Progenitor cell of endocrine pancreas (in vitro differentiated cells): Measurements from ENCODE around the gene NAA35. TPM values are rescaled to one million over a fixed set of nuclear protein-coding genes. Genes with fewer than 3 reads are reported as not detected.
"Not testable (repeated sequence)": the region's sequence is repeated elsewhere in the genome, so short reads cannot be mapped to it uniquely, and the experiment has no call there.

Experiments used
- DNase-seq: peaks from one replicate; pipeline ENCODE4 v3.0.0; 2021; ENCODE audit warnings: low spot score; ENCODE audit not compliant: unreplicated experiment
- H3K27ac Mint-ChIP-seq: 2 replicates; pipeline ENCODE4 v1.8.0; 2021; ENCODE audit warnings: mild to moderate bottlenecking, moderate library complexity, mixed read lengths
- H3K27me3 Mint-ChIP-seq: 2 replicates; pipeline ENCODE4 v1.8.0; 2021; ENCODE audit warnings: mixed read lengths
- H3K36me3 Mint-ChIP-seq: 2 replicates; pipeline ENCODE4 v1.8.0; 2022; ENCODE audit warnings: mixed read lengths; ENCODE audit not compliant: insufficient read depth
- H3K4me1 Mint-ChIP-seq: 2 replicates; pipeline ENCODE4 v1.8.0; 2021; ENCODE audit warnings: low read depth, mixed read lengths
- H3K4me3 Mint-ChIP-seq: 2 replicates; pipeline ENCODE4 v1.8.0; 2021; ENCODE audit warnings: low read depth, mild to moderate bottlenecking, moderate library complexity, mixed read lengths
- H3K9me3 Mint-ChIP-seq: 2 replicates; pipeline ENCODE4 v1.8.0; 2021; ENCODE audit warnings: low read depth, mixed read lengths
- total RNA-seq: library from RNA; stranded (reverse); gene quantifications from 2 replicates; pipeline ENCODE4 v1.2.1, GENCODE V29; 2021
- TF ChIP-seq, protein P1 (sequence below): fragments of 200-600 bp; sonication (generic); IDR thresholded peaks from one replicate; pipeline ENCODE4 v1.5.0; 2021; ENCODE audit warnings: antibody characterized with exemption, mild to moderate bottlenecking; ENCODE audit not compliant: unreplicated experiment

Gene NAA35
- total RNA-seq, 1 donor from 2014 or later = 37.3 TPM

DNA sequence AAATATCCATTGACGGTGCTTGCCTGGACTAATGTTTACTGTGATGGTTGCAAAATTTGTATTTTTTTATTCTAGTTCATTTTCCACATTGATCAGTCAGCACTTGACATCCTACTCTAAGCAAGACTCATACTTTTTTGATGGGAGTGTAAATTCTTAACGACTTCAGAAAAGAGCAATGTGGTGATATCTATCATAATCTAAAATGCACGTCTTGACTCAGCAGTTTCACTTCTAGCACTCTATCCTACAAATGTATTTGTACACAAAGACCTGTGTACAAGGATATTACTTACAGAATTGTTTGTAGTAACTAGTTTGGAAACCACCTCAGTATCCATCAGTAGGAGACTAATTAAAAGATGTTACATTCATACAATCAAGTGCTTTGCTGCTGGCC, 24.0 kb downstream of the NAA35 start:
- H3K36me3 Mint-ChIP-seq = peaks cover 32% of the 10 kb centered on the region
- no peaks in the 10 kb centered on the region for H3K27me3 Mint-ChIP-seq
- no peak overlapping the region for H3K4me3 Mint-ChIP-seq
- no peak for DNase-seq
- H3K9me3 Mint-ChIP-seq = no peaks in the 10 kb centered on the region
- no peak overlapping the region for H3K27ac Mint-ChIP-seq
- TF ChIP-seq, protein P1, sequence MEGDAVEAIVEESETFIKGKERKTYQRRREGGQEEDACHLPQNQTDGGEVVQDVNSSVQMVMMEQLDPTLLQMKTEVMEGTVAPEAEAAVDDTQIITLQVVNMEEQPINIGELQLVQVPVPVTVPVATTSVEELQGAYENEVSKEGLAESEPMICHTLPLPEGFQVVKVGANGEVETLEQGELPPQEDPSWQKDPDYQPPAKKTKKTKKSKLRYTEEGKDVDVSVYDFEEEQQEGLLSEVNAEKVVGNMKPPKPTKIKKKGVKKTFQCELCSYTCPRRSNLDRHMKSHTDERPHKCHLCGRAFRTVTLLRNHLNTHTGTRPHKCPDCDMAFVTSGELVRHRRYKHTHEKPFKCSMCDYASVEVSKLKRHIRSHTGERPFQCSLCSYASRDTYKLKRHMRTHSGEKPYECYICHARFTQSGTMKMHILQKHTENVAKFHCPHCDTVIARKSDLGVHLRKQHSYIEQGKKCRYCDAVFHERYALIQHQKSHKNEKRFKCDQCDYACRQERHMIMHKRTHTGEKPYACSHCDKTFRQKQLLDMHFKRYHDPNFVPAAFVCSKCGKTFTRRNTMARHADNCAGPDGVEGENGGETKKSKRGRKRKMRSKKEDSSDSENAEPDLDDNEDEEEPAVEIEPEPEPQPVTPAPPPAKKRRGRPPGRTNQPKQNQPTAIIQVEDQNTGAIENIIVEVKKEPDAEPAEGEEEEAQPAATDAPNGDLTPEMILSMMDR = no peak
- peaks cover 22% of the 10 kb centered on the region for H3K4me1 Mint-ChIP-seq

DNA sequence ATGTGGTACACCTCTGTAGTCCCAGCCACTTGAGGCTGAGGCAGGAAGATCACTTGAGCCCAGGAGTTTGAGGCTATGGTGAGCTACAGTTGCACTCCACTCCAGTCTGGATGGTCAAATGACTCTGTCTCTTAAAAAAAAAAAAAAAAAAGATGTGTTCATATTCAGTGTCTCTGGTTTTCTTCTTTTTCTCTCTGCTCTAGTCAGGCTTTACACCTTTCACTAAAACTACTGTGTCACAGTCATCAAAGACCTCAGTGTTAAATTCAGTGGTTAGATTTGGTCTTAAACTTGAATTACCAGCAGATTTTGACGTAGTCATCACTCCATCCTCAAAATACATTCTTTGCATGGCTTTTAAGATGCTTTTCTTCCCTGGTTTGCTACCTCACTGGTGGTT, 28.8 kb downstream of the NAA35 start:
- Mint-ChIP-seq H3K27me3 (no peaks in the 10 kb centered on the region), H3K9me3 (no peaks in the 10 kb centered on the region), H3K27ac (no peak overlapping the region), H3K36me3 (peaks cover 32% of the 10 kb centered on the region), H3K4me1 (peaks cover 6% of the 10 kb centered on the region), H3K4me3 (no peak overlapping the region)
- DNase-seq = no peak
- TF ChIP-seq, protein P1 = no peak

GRCh38 chr9:85971731-85972130, 30.8 kb downstream of the NAA35 start:
- no peak for DNase-seq
- no peaks in the 10 kb centered on the region for H3K27me3 Mint-ChIP-seq
- H3K27ac Mint-ChIP-seq = no peak overlapping the region
- peaks cover 33% of the 10 kb centered on the region for H3K36me3 Mint-ChIP-seq
- peaks cover 2% of the 10 kb centered on the region for H3K4me1 Mint-ChIP-seq
- TF ChIP-seq, protein P1 = no peak
- no peak overlapping the region for H3K4me3 Mint-ChIP-seq
- no peaks in the 10 kb centered on the region for H3K9me3 Mint-ChIP-seq

DNA sequence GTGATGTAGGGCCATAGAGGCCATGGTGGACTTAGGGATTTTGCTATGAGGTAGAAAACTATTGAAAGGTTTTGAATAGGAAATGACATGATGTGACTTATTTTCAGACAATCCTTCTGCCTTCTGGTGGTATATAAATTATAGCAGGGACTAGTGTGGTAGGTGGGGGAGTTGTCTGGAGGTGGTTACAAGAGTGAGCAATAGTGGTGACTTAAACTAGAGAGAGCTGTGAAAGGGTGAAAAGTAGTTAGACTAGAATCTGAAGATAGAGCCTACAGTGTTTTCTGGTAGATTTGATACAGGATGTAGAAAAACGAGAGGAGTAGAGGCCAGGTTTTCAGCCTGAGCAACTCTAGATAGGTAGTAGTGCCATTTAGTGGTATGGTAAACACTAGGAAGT, 32.3 kb downstream of the NAA35 start:
- TF ChIP-seq, protein P1 = no peak
- Mint-ChIP-seq H3K36me3 (peaks cover 32% of the 10 kb centered on the region), H3K27me3 (no peaks in the 10 kb centered on the region), H3K9me3 (no peaks in the 10 kb centered on the region), H3K4me3 (no peak overlapping the region), H3K4me1 (peaks cover 2% of the 10 kb centered on the region), H3K27ac (no peak overlapping the region)
- DNase-seq = no peak

DNA sequence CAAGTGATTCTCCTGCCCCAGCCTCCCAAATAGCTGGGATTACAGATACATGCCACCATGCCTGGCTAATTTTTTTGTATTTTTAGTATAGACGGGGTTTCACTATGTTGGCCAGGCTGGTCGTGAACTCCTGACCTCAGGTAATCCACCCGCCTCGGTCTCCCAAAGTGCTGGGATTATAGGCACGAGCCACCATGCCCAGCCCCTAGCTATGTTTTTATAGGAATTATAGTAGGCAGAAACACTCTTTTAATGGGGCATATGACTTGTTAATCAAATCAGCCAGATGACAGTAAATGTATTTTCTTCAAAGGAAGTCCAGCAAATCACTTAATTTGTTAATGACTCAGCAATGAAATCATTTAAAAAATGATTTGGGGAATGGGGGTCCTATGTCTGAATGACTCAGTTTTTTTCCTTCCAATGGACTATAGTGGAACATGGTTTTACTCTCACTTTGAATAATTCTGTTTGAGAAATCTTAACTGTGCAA, 33.2 kb downstream of the NAA35 start:
- not testable (repeated sequence) for DNase-seq, H3K27me3 Mint-ChIP-seq, H3K4me3 Mint-ChIP-seq, H3K4me1 Mint-ChIP-seq, H3K27ac Mint-ChIP-seq, H3K9me3 Mint-ChIP-seq
- H3K36me3 Mint-ChIP-seq = peaks cover 32% of the 10 kb centered on the region

DNA sequence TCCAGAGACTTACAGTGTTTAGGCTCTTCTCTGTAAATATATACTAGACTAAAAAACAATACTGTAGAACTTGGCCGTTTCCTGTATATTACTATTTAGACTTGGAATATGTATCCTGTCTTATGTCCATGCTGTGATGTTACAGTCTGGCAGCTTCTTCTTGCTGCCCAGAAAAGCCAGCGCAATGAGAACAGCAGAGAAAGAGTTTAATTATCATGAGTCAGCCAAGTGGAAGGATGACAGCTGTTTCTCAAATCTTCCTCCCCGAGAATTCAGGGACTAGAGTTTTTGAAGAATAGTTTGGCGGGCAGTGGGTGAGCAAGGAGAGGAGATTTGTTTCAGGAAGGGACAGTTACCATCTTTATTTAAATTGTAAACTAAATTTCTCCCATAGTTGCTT, 37.5 kb downstream of the NAA35 start:
- Mint-ChIP-seq H3K27ac (no peak overlapping the region), H3K4me3 (no peak overlapping the region), H3K36me3 (peaks cover 27% of the 10 kb centered on the region), H3K9me3 (no peaks in the 10 kb centered on the region), H3K4me1 (no peaks in the 10 kb centered on the region), H3K27me3 (no peaks in the 10 kb centered on the region)
- no peak for DNase-seq
- TF ChIP-seq, protein P1 = no peak
